K562 (cell line): ENCODE measurements around the gene TEX38.

Experiments used
- FOS ChIP-seq: IDR thresholded peaks from 3 replicates; pipeline ENCODE4 v1.6.1; 2011; ENCODE audit not compliant: insufficient read length; ENCODE audit errors: extremely low read depth
- NFE2L1 ChIP-seq: fragments of 450-650 bp; IDR thresholded peaks from 2 replicates; pipeline ENCODE4 v1.6.1; 2016; ENCODE audit warnings: missing genetic modification characterization, low read depth, mild to moderate bottlenecking, missing compliant biosample characterization, moderate library complexity, borderline replicate concordance
- POLR2A ChIP-seq: fragments of 450-650 bp; conservative IDR thresholded peaks from 2 replicates; pipeline ENCODE4 v1.6.1; 2016
- PTTG1 ChIP-seq: fragments of 450-650 bp; IDR thresholded peaks from 2 replicates; pipeline ENCODE4 v1.6.1; 2016; ENCODE audit warnings: low read depth, mild to moderate bottlenecking, missing genetic modification characterization, missing compliant biosample characterization
- SIN3A ChIP-seq, 2 experiments: fragments of 150-350 bp in 1 of 2; IDR thresholded peaks; 2 replicates each; pipeline ENCODE4 v1.6.1; 2011 to 2016; ENCODE audit warnings: borderline replicate concordance in 2 of 2, low read depth in 2 of 2, low read length in 2 of 2, mild to moderate bottlenecking in 2 of 2, moderate library complexity in 2 of 2; ENCODE audit not compliant: control insufficient read depth in 1 of 2
- SIX5 ChIP-seq, 2 experiments: IDR thresholded peaks; 2 replicates each; pipeline ENCODE4 v1.6.1; 2011; ENCODE audit warnings: low read length in 2 of 2, borderline replicate concordance in 1 of 2, low read depth in 1 of 2, mild to moderate bottlenecking in 1 of 2, moderate library complexity in 1 of 2; ENCODE audit not compliant: insufficient read depth in 1 of 2
- TAF1 ChIP-seq: IDR thresholded peaks from 2 replicates; pipeline ENCODE4 v1.6.1; 2011; ENCODE audit warnings: mild to moderate bottlenecking, low read length, moderate library complexity; ENCODE audit not compliant: insufficient read depth, control insufficient read depth, severe bottlenecking; ENCODE audit errors: extremely low read depth
- TEAD4 ChIP-seq, 2 experiments: sonication (generic) in 1 of 2; formaldehyde crosslinking in 1 of 2; IDR thresholded peaks; 2 replicates each; pipeline versions ENCODE4 v1.6.1 to v1.8.0; 2012 to 2022; ENCODE audit warnings: borderline replicate concordance in 1 of 2, inconsistent platforms in 1 of 2, low read length in 1 of 2, mild to moderate bottlenecking in 1 of 2, missing genetic modification reagents in 1 of 2
- ZNF140 ChIP-seq: fragments of 250-450 bp; sonication (Bioruptor Pico); IDR thresholded peaks from 2 replicates; pipeline ENCODE4 v1.8.0; 2021; ENCODE audit warnings: moderate library complexity, mild to moderate bottlenecking, inconsistent platforms
- TF ChIP-seq, protein P1 (sequence below), 3 experiments: IDR thresholded peaks in 2 of 3; conservative IDR thresholded peaks in 1 of 3; 2 replicates each; pipeline ENCODE4 v1.5.1; 2011 to 2012; ENCODE audit warnings: low read length in 3 of 3, mild to moderate bottlenecking in 3 of 3, control low read depth in 2 of 3, improper control_type of control experiment in 1 of 3, inconsistent platforms in 1 of 3, low read depth in 1 of 3, mixed read lengths in 1 of 3, moderate library complexity in 1 of 3; ENCODE audit not compliant: insufficient read depth in 2 of 3
- TF ChIP-seq, protein P2 (sequence below): sonication (generic); formaldehyde crosslinking; IDR thresholded peaks from 2 replicates; pipeline ENCODE4 v1.8.1; 2023; ENCODE audit warnings: mild to moderate bottlenecking, missing genetic modification reagents, moderate library complexity
- TF ChIP-seq, protein P3 (sequence below), 2 experiments: fragments of 450-650 bp; formaldehyde crosslinking in 1 of 2; IDR thresholded peaks; 2 replicates each; pipeline versions ENCODE4 v1.4.0 to v1.6.1; 2014 to 2020; ENCODE audit warnings: mild to moderate bottlenecking in 2 of 2, borderline replicate concordance in 1 of 2, low read depth in 1 of 2

DNA sequence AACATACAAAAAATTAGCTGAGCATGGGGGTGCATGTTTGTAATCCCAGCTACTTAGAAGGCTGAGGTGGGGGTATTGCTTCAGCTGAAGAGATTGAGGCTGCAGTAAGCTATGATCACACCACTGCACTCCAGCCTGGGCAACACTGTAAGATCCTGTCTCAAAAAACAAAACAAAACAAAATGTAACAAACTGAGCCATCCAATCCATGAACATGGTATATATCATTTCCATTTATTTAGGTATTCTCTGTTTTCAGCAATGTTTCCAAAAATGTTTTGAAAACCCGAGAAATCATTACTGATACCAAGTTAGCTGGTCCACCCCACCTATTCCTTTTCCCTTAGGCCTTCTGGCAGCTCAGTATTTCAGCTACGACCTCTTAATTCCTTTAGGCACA is 21.9 kb upstream of the TEX38 start:
- TF ChIP-seq POLR2A: no peak
- TF ChIP-seq NFE2L1: no peak
- TF ChIP-seq PTTG1 (tag): no peak
- no peak for TF ChIP-seq SIX5 (IDR thresholded peaks at IDR 0.05; ENCODE audit: borderline replicate concordance in 1 of 2, insufficient read depth in 1 of 2, low read depth in 1 of 2, low read length in 2 of 2)
- TF ChIP-seq, protein P1, sequence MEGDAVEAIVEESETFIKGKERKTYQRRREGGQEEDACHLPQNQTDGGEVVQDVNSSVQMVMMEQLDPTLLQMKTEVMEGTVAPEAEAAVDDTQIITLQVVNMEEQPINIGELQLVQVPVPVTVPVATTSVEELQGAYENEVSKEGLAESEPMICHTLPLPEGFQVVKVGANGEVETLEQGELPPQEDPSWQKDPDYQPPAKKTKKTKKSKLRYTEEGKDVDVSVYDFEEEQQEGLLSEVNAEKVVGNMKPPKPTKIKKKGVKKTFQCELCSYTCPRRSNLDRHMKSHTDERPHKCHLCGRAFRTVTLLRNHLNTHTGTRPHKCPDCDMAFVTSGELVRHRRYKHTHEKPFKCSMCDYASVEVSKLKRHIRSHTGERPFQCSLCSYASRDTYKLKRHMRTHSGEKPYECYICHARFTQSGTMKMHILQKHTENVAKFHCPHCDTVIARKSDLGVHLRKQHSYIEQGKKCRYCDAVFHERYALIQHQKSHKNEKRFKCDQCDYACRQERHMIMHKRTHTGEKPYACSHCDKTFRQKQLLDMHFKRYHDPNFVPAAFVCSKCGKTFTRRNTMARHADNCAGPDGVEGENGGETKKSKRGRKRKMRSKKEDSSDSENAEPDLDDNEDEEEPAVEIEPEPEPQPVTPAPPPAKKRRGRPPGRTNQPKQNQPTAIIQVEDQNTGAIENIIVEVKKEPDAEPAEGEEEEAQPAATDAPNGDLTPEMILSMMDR (IDR thresholded peaks at IDR 0.05 in 2 of 3, conservative IDR thresholded peaks at IDR 0.05 in 1 of 3; ENCODE audit: insufficient read depth in 2 of 3, low read depth in 1 of 3, low read length in 3 of 3): no peak
- no peak for TF ChIP-seq ZNF140
- no peak for TF ChIP-seq TAF1
- no peak for TF ChIP-seq SIN3A (IDR thresholded peaks at IDR 0.05; ENCODE audit: borderline replicate concordance in 2 of 2, control insufficient read depth in 1 of 2, low read depth in 2 of 2, low read length in 2 of 2)
- no peak for TF ChIP-seq FOS
- TF ChIP-seq, protein P2, sequence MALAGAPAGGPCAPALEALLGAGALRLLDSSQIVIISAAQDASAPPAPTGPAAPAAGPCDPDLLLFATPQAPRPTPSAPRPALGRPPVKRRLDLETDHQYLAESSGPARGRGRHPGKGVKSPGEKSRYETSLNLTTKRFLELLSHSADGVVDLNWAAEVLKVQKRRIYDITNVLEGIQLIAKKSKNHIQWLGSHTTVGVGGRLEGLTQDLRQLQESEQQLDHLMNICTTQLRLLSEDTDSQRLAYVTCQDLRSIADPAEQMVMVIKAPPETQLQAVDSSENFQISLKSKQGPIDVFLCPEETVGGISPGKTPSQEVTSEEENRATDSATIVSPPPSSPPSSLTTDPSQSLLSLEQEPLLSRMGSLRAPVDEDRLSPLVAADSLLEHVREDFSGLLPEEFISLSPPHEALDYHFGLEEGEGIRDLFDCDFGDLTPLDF (CRISPR knock-in tag): no peak
- TF ChIP-seq, protein P3, sequence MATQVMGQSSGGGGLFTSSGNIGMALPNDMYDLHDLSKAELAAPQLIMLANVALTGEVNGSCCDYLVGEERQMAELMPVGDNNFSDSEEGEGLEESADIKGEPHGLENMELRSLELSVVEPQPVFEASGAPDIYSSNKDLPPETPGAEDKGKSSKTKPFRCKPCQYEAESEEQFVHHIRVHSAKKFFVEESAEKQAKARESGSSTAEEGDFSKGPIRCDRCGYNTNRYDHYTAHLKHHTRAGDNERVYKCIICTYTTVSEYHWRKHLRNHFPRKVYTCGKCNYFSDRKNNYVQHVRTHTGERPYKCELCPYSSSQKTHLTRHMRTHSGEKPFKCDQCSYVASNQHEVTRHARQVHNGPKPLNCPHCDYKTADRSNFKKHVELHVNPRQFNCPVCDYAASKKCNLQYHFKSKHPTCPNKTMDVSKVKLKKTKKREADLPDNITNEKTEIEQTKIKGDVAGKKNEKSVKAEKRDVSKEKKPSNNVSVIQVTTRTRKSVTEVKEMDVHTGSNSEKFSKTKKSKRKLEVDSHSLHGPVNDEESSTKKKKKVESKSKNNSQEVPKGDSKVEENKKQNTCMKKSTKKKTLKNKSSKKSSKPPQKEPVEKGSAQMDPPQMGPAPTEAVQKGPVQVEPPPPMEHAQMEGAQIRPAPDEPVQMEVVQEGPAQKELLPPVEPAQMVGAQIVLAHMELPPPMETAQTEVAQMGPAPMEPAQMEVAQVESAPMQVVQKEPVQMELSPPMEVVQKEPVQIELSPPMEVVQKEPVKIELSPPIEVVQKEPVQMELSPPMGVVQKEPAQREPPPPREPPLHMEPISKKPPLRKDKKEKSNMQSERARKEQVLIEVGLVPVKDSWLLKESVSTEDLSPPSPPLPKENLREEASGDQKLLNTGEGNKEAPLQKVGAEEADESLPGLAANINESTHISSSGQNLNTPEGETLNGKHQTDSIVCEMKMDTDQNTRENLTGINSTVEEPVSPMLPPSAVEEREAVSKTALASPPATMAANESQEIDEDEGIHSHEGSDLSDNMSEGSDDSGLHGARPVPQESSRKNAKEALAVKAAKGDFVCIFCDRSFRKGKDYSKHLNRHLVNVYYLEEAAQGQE (IDR thresholded peaks at IDR 0.05; ENCODE audit: borderline replicate concordance): no peak
- TF ChIP-seq, protein P3 (CRISPR knock-in tag; IDR thresholded peaks at IDR 0.05; ENCODE audit: low read depth): no peak
- TF ChIP-seq TEAD4 (IDR thresholded peaks at IDR 0.05; ENCODE audit: low read length): no peak
- TF ChIP-seq TEAD4 (CRISPR knock-in tag; IDR thresholded peaks at IDR 0.05; ENCODE audit: borderline replicate concordance): no peak
